ENCODE results near the gene UBE2D3.
A peak's percentile ranks its signal among the peaks of the same experiment; 100 is the strongest.
"Not testable (repeated sequence)": the region's sequence is repeated elsewhere in the genome, so short reads cannot be mapped to it uniquely, and the experiment has no call there.

Gene UBE2D3

DNA sequence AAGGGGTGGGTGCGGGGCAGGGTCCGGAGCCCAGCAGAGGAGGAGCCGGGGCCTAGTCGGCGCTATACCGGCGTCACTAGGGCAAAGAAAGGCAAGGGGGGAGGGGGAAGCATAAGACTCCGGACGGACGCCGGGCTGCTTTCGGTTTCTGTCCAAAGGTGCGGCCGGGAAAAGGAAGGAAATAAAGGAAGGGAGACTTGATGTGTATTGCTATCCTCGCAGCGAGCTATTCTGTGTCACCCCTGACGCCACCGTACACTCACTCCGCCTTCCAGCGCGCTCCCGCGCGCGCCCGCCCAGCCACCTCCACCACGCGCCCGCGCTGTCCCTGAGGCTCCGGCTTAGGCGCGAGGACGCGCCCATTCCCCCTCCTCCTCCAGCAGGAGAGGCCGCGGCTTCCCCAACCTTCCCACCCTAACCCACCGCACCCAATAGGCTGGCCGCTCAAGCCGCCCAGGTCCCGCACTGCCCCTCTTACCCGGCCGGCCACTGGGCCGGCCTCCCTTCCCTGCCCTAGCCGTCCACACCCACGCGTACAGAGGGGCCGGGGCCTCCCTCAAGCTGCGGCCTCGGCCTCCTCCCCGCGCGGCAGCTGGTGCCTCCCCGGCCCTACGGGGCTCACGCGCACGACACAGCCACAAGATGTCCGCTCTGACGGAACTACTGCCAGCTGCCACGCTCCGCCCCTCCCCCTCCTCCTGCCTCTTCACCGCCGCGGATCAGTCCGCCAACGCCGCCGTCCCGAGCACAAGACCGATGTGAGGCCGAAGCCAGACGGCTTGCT, at the start of gene UBE2D3:
UBE2D3 (minus strand) TSS at position 662 of the 784 bp plus-strand sequence. CDS start 1,043 bp downstream, outside the sequence.
- no peak within 1 kb of the TSS for H3K4me3 Mint-ChIP-seq
- no peaks in the 10 kb centered on the region for H3K9me3 Mint-ChIP-seq
- CTCF ChIA-PET = interaction anchor here (0.9 to 4.3 kb wide), 4 partner anchors 23 to 66 kb away, joined by 3 to 26 read pairs (median 4); partner anchors contain the start of genes CISD2 and MANBA
- H3K27ac Mint-ChIP-seq = no peak within 1 kb of the TSS
- H3K27me3 Mint-ChIP-seq = peaks cover 5% of the 10 kb centered on the region
- peaks cover 41% of the 10 kb centered on the region for H3K4me1 Mint-ChIP-seq
- peaks cover 21% of the 10 kb centered on the region for H3K36me3 Mint-ChIP-seq
- peak; percentile 95 for DNase-seq

DNA sequence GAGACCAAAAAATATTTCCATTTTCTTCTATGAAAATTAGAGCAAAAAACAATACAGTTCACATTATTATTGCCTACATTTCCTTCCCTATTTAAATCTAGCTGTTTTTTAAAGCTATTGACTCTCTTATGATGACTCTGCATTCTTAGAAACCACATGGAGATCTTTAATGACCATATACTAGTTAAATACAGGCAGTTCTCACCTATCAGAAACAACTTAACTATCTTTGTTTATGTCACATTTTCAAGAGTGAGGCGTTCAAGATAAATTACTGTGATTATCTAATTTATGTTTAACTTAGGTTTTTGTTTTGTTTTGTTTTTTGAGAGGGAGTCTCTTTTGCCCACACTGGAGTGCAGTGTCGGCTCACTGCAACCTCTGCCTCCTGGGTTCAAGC, 44.4 kb upstream of the UBE2D3 start:
- H3K4me3 Mint-ChIP-seq = no peak overlapping the region
- H3K4me1 Mint-ChIP-seq = peaks cover 52% of the 10 kb centered on the region
- CTCF ChIA-PET = no interaction called here
- no peaks in the 10 kb centered on the region for H3K27me3 Mint-ChIP-seq
- no peak for DNase-seq
- peak overlapping the region; percentile 13 for H3K27ac Mint-ChIP-seq
- peaks cover 11% of the 10 kb centered on the region for H3K9me3 Mint-ChIP-seq
- H3K36me3 Mint-ChIP-seq = peaks cover 55% of the 10 kb centered on the region

DNA sequence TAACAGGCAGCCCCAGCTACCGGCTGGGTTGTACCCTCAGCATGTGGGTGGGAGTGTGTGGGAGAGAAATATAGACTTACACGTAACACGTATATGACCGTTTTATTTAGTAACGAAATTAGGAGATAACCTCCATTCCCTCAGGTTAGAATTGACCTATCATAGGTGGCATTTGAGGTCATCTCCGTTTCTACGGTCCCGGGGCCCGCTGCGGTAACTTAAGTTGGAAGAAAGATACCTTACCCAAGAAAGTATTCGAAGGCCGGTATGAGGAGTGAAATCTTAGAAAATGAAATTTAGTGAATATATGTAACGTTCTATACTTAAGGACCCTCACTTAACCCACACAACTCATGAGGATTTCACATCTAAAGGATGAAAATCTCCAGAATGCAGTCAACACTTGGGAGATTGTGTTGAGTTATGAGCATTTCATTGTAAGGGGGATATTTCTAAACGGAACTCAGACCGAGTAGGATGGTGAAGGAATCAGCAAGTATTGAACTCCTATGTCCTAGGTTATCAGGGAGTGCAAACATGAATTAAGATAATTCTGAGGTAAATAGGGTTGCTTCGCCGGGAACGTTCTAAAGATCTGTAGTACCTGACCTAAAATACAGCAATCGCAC, 42.3 kb upstream of the UBE2D3 start:
- Mint-ChIP-seq H3K27ac (peak overlapping the region; percentile 98), H3K9me3 (peaks cover 7% of the 10 kb centered on the region), H3K4me1 (peaks cover 69% of the 10 kb centered on the region), H3K36me3 (peaks cover 45% of the 10 kb centered on the region), H3K4me3 (peak overlapping the region; percentile 94), H3K27me3 (no peaks in the 10 kb centered on the region)
- CTCF ChIA-PET = interaction anchor here (0.6 to 2.7 kb wide), 3 partner anchors 42 to 57 kb away, joined by 3 to 26 read pairs (median 4); partner anchors contain the start of gene UBE2D3
- DNase-seq = no peak

DNA sequence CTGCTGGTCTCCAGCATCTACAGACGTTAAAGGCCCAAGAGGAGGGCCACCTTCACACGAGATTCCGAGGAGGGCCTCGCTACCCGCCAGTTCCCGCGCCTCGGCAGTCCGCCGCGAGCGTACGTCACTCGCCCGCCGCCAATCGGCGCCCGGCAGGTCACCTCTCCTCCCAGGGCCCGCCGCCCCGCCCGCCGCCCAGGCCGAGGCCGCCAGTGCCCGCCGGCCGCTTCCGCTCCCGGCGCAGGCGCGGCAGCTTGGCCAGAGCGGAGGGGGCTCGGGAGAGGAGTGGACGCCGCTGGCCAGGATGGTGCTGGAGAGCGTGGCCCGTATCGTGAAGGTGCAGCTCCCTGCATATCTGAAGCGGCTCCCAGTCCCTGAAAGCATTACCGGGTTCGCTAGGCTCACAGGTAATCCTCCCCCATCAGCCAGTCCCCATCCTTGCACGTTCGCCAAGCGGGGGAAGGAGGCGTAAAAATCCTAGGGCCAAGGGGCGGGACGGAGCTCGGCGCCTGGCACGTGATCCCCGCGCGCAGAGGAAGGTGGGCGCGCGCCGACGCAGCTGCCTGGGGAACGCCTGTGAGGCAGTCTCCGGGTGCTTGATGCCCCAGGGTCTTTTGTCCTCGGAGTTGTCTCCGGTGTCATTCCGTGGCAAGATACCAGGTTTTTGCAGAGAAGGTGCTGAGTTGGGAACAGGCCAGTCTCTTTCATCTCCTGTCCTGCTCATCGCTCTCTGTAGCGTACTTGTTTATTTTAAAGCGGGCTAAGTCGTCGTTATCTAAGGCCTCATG, 41.6 kb upstream of the UBE2D3 start, which contains the start of gene CISD2:
CISD2 (plus strand) TSS at position 212 of the 788 bp plus-strand sequence; CDS start at position 305, 93 bp downstream.
- Mint-ChIP-seq H3K36me3 (peaks cover 43% of the 10 kb centered on the region), H3K27me3 (no peaks in the 10 kb centered on the region), H3K9me3 (peaks cover 4% of the 10 kb centered on the region), H3K4me3 (peak within 1 kb of the TSS; percentile 94), H3K4me1 (peaks cover 74% of the 10 kb centered on the region), H3K27ac (peak within 1 kb of the TSS; percentile 98)
- peak; percentile 93 for DNase-seq
- CTCF ChIA-PET = interaction anchor here (0.6 to 2.7 kb wide), 4 partner anchors 42 to 57 kb away, joined by 3 to 26 read pairs (median 4); partner anchors contain the start of gene UBE2D3

DNA sequence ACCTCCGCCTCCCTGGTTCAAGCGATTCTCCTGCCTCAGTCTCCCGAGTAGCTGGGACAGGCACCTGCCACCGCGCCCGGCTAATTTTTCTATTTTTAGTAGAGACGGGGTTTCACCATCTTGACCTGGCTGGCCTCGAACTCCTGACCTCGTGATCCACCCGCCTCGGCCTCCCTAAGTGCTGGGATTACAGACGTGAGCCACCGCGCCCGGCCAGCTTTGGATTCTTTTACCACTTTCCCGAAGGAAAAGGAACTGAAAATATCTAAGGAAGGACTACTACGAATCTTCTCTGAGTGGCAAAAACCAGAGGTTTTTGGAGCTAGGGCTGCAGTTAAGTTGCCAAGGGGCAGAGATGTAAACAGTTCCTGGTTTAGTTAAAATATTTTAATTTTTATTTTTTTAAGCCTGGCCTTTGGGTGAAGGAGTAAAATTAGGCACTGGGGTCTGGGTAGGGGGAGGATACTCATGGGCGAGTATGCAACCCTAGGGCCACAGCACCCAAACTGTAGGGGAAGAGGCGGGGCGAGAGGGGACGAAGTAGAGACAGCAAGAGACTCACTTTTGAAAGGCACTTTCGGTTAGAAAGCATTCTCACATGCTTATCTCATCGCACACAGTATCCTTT, 40.9 kb upstream of the UBE2D3 start:
- peak overlapping the region; percentile 98 for H3K27ac Mint-ChIP-seq
- peak overlapping the region; percentile 94 for H3K4me3 Mint-ChIP-seq
- CTCF ChIA-PET = interaction anchor here (2.7 kb wide), 1 partner anchor 41 kb away, joined by 26 read pairs; the partner anchor contains the start of gene UBE2D3
- no peaks in the 10 kb centered on the region for H3K27me3 Mint-ChIP-seq
- H3K36me3 Mint-ChIP-seq = peaks cover 37% of the 10 kb centered on the region
- H3K9me3 Mint-ChIP-seq = peaks cover 4% of the 10 kb centered on the region
- peak; percentile 31 for DNase-seq
- H3K4me1 Mint-ChIP-seq = peaks cover 71% of the 10 kb centered on the region

DNA sequence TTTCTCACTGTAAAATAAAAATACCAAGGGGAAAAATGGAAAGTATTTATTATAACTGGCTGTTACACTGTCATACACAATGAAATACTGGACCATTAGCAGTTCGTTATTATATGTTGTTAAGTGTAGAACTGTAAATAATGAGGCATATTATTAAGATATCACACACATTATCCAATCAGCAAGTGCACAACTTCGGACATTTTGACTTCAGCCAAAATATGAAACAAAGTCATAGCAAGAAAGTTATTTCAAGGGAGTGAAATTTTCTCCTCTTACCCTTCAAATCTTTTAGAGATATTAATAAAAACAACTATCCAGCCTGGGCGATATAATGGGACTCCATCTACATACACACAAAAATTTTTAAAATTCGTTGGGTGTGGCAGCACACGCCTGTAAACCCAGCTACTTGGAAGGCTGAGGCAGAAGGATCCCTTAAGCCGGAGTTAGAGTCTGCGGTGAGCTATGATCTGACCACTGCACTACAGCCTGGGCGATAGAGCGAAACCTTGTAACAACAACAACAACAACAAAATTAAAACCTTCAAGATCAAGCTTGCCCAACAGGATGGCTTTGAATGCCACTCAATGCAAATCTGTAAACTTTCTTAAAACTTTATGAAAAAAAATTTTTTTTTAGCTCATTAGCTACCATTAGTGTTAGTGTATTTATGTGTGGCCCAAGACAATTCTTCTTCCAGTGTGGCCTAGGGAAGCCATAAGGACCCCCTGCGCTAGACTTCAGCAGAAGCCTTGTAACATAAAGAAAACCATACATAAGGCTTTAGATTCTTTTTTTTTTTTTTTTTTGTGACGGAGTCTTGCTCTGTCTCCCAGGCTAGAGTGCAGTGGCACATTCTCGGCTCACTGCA, 40.2 kb upstream of the UBE2D3 start:
- Mint-ChIP-seq H3K4me3 (peak overlapping the region; percentile 94), H3K36me3 (peaks cover 35% of the 10 kb centered on the region), H3K27me3 (no peaks in the 10 kb centered on the region), H3K4me1 (peaks cover 67% of the 10 kb centered on the region), H3K27ac (peak overlapping the region; percentile 98), H3K9me3 (peaks cover 4% of the 10 kb centered on the region)
- CTCF ChIA-PET = interaction anchor here (2.7 kb wide), 1 partner anchor 40 kb away, joined by 26 read pairs; the partner anchor contains the start of gene UBE2D3
- DNase-seq = no peak

DNA sequence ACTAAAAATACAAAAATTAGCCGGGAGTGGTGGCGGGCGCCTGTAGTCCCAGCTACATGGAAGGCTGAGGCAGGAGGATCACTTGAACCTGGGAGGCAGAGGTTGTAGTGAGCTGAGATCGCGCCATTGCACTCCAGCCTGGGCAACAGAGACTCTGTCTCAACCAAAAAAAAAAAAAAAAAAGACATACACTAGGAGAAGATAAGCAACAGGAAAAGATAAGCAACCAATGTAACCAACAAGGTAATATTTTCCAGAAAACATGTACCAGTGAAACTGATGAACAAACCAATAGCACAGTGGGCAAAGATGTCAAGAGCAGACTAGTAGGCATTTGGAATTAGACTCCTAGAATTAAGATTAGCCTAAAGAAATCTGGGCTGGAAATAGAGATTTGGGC, 38.0 kb upstream of the UBE2D3 start:
- Mint-ChIP-seq H3K4me1 (peaks cover 52% of the 10 kb centered on the region), H3K27ac (peak overlapping the region; percentile 50), H3K36me3 (peaks cover 40% of the 10 kb centered on the region)
- DNase-seq, H3K27me3 Mint-ChIP-seq, CTCF ChIA-PET, H3K4me3 Mint-ChIP-seq, H3K9me3 Mint-ChIP-seq: not testable (repeated sequence)

DNA sequence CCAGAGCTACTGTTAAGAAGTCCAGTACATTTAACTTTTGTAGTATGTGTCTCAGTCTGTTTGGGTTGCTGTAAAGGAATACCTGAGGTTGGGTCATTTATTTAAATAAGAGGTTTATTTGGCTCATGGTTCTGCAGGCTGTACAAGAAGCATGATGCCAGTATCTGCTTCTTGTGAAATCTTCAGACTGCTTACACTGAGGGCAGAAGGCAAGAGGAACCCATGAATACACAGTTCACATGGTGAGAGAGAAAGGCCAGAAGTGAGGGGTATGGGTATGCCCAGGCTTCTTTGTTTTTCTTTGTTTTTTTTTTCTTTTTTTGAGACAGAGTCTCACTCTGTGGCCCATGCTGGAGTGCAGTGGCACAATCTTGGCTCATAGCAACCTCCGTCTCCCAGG, 35.4 kb upstream of the UBE2D3 start:
- H3K9me3 Mint-ChIP-seq = peaks cover 24% of the 10 kb centered on the region
- CTCF ChIA-PET = interaction anchor here (0.6 kb wide), 1 partner anchor 336 kb away, joined by 3 read pairs; no protein-coding TSS in a partner anchor
- H3K27ac Mint-ChIP-seq = no peak overlapping the region
- H3K36me3 Mint-ChIP-seq = peaks cover 53% of the 10 kb centered on the region
- H3K4me1 Mint-ChIP-seq = peaks cover 42% of the 10 kb centered on the region
- H3K4me3 Mint-ChIP-seq = no peak overlapping the region
- no peaks in the 10 kb centered on the region for H3K27me3 Mint-ChIP-seq
- no peak for DNase-seq

DNA sequence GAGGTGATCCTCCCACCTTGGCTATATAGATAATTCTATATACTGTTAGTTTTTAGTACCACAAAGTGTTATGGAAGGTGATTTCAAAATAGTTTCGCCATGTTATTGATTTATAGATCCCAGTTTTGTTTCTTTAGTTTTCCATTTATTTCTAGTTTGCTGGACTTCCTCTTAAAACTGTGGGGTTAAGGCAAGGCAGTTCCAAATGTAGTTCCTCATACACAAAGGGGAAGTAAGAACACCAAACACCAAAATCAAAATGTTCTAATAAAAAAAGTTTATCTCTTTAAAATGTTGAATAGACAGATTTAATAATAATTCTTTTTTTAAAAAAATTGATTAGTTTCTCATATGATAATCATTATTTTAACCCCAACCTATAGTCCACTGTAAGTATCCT, 34.7 kb upstream of the UBE2D3 start:
- DNase-seq = no peak
- Mint-ChIP-seq H3K4me1 (peaks cover 35% of the 10 kb centered on the region), H3K27me3 (no peaks in the 10 kb centered on the region), H3K4me3 (no peak overlapping the region), H3K9me3 (peaks cover 26% of the 10 kb centered on the region), H3K36me3 (peaks cover 53% of the 10 kb centered on the region), H3K27ac (no peak overlapping the region)
- CTCF ChIA-PET = no interaction called here

DNA sequence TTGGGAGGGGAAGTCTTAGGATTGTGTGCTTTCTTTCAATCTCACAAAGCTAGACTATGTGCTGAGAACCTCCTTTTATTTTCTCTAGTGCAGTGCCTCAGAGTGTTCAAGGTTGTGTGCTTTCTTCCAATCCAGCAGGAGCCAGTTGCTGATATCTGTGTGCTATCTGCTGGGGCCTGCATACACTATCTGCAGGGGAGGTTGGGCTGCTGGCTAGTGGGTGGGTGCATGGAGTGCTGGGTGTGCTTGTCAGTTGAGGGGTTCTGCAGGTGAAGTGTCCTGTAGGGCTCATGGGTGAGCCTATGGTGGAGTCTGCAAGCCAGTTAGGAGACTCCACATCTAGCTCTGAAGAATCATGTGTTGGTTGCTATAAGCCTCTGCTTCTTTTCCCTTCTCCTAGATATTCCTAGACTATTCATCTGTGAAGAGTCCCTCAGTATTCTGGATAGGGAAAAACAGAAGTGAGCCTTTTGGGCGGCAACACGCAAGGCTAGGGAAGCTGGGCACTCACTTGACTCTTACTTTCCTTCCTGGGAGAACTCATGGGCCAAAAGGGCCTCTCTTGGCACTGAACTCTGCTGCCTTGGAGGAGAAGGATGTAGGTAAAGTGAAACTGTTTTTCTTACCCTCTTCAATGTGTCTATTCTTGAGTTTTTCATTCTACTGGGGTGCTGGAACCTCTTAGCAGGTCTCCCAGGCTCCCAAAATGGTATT, 33.4 kb upstream of the UBE2D3 start:
- Mint-ChIP-seq H3K4me3 (no peak overlapping the region), H3K27me3 (no peaks in the 10 kb centered on the region), H3K9me3 (peaks cover 26% of the 10 kb centered on the region), H3K4me1 (peaks cover 24% of the 10 kb centered on the region), H3K36me3 (peaks cover 50% of the 10 kb centered on the region), H3K27ac (no peak overlapping the region)
- CTCF ChIA-PET = no interaction called here
- no peak for DNase-seq

DNA sequence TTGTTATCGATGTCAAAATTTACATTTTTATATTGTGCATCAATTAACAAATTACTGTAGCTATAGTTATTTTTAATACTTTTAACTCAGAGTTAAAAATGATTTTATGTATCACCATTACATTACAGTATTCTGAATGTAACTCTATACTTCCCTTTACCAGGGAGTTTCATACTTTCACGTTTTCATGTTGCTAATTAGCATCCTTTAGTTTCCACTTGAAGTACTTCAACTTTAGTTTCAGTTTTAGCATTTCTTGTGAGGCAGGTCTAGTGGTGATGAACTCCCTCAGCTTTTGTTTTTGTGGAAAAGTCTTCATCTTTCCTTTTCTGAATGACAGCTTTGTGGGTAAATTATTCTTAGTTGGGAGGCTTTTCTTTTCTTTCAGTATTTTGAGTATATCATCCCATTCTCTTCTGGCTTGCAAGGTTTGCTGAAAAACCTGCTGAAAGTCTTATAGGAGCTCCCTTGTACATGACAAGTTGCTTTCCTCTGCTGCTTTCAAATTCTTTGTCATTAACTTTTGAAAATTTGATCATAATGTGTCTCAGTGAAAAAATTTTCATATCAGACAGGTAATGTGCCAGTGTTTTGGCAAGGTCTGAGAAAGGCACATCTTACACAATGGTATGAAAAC, 31.6 kb upstream of the UBE2D3 start:
- Mint-ChIP-seq H3K9me3 (peaks cover 25% of the 10 kb centered on the region), H3K27me3 (no peaks in the 10 kb centered on the region), H3K27ac (no peak overlapping the region), H3K4me1 (peaks cover 6% of the 10 kb centered on the region), H3K4me3 (no peak overlapping the region), H3K36me3 (peaks cover 37% of the 10 kb centered on the region)
- CTCF ChIA-PET = no interaction called here
- no peak for DNase-seq

DNA sequence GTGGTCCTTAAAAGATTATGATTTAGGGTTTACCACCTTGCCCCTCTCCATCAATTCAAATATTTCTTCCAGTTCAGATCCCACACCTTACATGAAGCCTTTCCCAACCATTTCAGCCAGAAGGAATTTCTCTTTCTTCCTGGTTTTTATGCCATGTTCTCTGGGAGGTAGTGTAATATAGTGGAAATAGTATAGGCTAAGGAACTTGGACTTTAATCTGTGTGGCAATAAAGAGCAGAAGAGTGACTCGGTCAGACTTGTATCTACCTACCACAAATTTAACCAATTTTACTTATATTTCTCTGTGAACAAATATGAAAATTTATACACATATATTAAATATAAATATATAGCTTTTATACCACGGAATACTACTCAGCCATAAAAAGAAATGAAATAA, 23.0 kb upstream of the UBE2D3 start:
- DNase-seq = no peak
- CTCF ChIA-PET = interaction anchor here (1.0 kb wide), 1 partner anchor 157 kb away, joined by 3 read pairs; no protein-coding TSS in a partner anchor
- H3K27ac Mint-ChIP-seq = no peak overlapping the region
- peaks cover 5% of the 10 kb centered on the region for H3K9me3 Mint-ChIP-seq
- H3K4me1 Mint-ChIP-seq = no peaks in the 10 kb centered on the region
- H3K4me3 Mint-ChIP-seq = no peak overlapping the region
- H3K27me3 Mint-ChIP-seq = no peaks in the 10 kb centered on the region
- peaks cover 5% of the 10 kb centered on the region for H3K36me3 Mint-ChIP-seq

Data from activated naive CD4-positive, alpha-beta T cell treated with anti-CD3 and anti-CD28 coated beads, Interleukin-2, amount 10 ng/mL, durations not matched to agents 7 days and 5 days (primary cell).